Spleen (tissue), 11 donors: ENCODE measurements around the gene RNASE11. TPM values are rescaled to one million over a fixed set of nuclear protein-coding genes. Genes with fewer than 3 reads are reported as not detected.
A peak's percentile ranks its signal among the peaks of the same experiment; 100 is the strongest.

Source experiments
- DNase-seq: peaks from one replicate; pipeline ENCODE4 v3.0.0-alpha.2; 2020
- H3K27ac ChIP-seq, 8 donors: fragments of 200-600 bp; sonication (generic) in 7 of 8; 1 replicate in 4 of 8; 2 replicates in 4 of 8; pipeline versions ENCODE4 v1.5.0 to v1.8.0; 2016 to 2021; ENCODE audit warnings: inconsistent platforms in 4 of 8, mild to moderate bottlenecking in 4 of 8, moderate library complexity in 1 of 8
- H3K27me3 ChIP-seq, 7 donors: fragments of 200-600 bp; sonication (generic) in 6 of 7; replicated peaks in 1 of 7; 1 replicate in 4 of 7; 2 replicates in 3 of 7; pipeline versions ENCODE4 v1.5.0 to v1.8.0; 2016 to 2021; ENCODE audit warnings: inconsistent platforms in 3 of 7, mild to moderate bottlenecking in 1 of 7
- H3K36me3 ChIP-seq, 6 donors: fragments of 200-600 bp; sonication (generic) in 5 of 6; 1 replicate in 4 of 6; 2 replicates in 2 of 6; pipeline versions ENCODE4 v1.5.0 to v1.8.0; 2016 to 2021; ENCODE audit warnings: inconsistent platforms in 2 of 6
- H3K4me1 ChIP-seq, 6 donors: fragments of 200-600 bp; sonication (generic) in 5 of 6; 1 replicate in 3 of 6; 2 replicates in 3 of 6; pipeline versions ENCODE4 v1.5.0 to v1.8.0; 2016 to 2021; ENCODE audit warnings: inconsistent platforms in 3 of 6
- H3K4me3 ChIP-seq, 8 donors: fragments of 200-600 bp; sonication (generic) in 7 of 8; 1 replicate in 4 of 8; 2 replicates in 4 of 8; pipeline versions ENCODE4 v1.5.0 to v1.8.0; 2016 to 2021; ENCODE audit warnings: inconsistent platforms in 4 of 8, mild to moderate bottlenecking in 4 of 8, moderate library complexity in 2 of 8
- H3K9me3 ChIP-seq, 8 donors: fragments of 200-600 bp; sonication (generic) in 7 of 8; 1 replicate in 4 of 8; 2 replicates in 4 of 8; pipeline versions ENCODE4 v1.5.0 to v1.8.0; 2016 to 2021; ENCODE audit warnings: inconsistent platforms in 4 of 8
- CTCF ChIP-seq, 11 experiments: fragments of 200-600 bp in 7 of 11; fragments of 450-650 bp in 4 of 11; sonication (generic) in 4 of 11; IDR thresholded peaks in 8 of 11; conservative IDR thresholded peaks in 3 of 11; 1 replicate in 7 of 11; 2 replicates in 4 of 11; pipeline versions ENCODE4 v1.4.0 to v1.8.0; 2016 to 2021; ENCODE audit warnings: antibody characterized with exemption in 11 of 11, inconsistent platforms in 4 of 11, mild to moderate bottlenecking in 1 of 11
- POLR2A ChIP-seq, 3 donors: fragments of 450-650 bp; IDR thresholded peaks; one replicate each; pipeline ENCODE4 v1.5.1; 2017; ENCODE audit warnings: antibody characterized with exemption in 3 of 3, mild to moderate bottlenecking in 1 of 3
- POLR2AphosphoS5 ChIP-seq, 3 donors: sonication (generic); formaldehyde crosslinking; IDR thresholded peaks; one replicate each; pipeline ENCODE4 v1.5.1; 2017; ENCODE audit warnings: antibody characterized with exemption in 3 of 3
- WGBS, 5 donors: extraction: QIAGEN DNeasy Blood & Tissue Kit in 3 of 5; methylation state at CpG; one replicate each; pipeline versions ENCODE4 v1.1.5 to v1.1.7; 2013 to 2018; 5-methylcytosine and 5-hydroxymethylcytosine counted together
- intact Hi-C: fragments of 100-400 bp; cut with DNase I; formaldehyde crosslinking; loops from one replicate; pipeline ENCODE4 v1.15.0; 2023; ENCODE audit warnings: low total_unique reads
- polyA plus RNA-seq, 3 donors: library from polyadenylated mRNA; stranded (reverse); fragments of 200-250 nt; gene quantifications; one replicate each; pipeline ENCODE4 v1.2.1, GENCODE V29; 2013
- total RNA-seq, 7 donors: library from RNA; depleted of rRNA in 3 of 7; stranded (reverse); fragments of >200 nt in 3 of 7; fragmentation: NEBNext Ultra II Directional in 4 of 7; extraction: Animal tissue kit (Norgen Biotek cat#: 25700) in 4 of 7; gene quantifications; one replicate each; pipeline versions ENCODE4 v1.1.0 to v1.2.1, GENCODE V29; 2016 to 2021
- donor health status: healthy with polysubstance abuse.
- donor health status: DM: no; HTN: no; CAD: no; lungs with moderate emphysema.
- donor health status: DM: no; HTN: no; CAD: no.
- donor health status: Bipolar disorder and iron deficiency.
- donor health status: healthy.
- donor health status: DM: no; HTN: no; CAD: no.
- donor health status: DM: yes; HTN: yes; CAD: no.

The RNASE11 gene
- total and polyA plus RNA-seq, 10 donors = not detected

- Histone ChIP-seq H3K27ac (no peak overlapping the region), H3K4me3 (peak overlapping the region in 7 of 8 donors; percentile 17 to 65 (median 29)), H3K9me3 (no peaks in the 10 kb centered on the region), H3K36me3 (no peaks in the 10 kb centered on the region), H3K27me3 (peaks cover 0 to 85% (median 15%) of the 10 kb centered on the region in 7 donors), H3K4me1 (peaks cover 11 to 64% (median 35%) of the 10 kb centered on the region in 6 donors)
- 0 to 3% (median 2%) methylated on average over 16 to 18 of the region's 18 CpGs for WGBS, 5 donors
- DNase-seq = peak; percentile 80
- TF ChIP-seq CTCF (IDR thresholded peaks at IDR 0.05 in 8 of 11, conservative IDR thresholded peaks at IDR 0.05 in 3 of 11) = no peak
- no peak for TF ChIP-seq POLR2AphosphoS5 (IDR thresholded peaks at IDR 0.05)
- TF ChIP-seq POLR2A (IDR thresholded peaks at IDR 0.05) = no peak
- intact Hi-C loops = no loop called here
Observed at GRCh38 chr14:20631880-20632389, 44.1 kb upstream of the RNASE11 start.

- peak; percentile 48 for DNase-seq
- Histone ChIP-seq H3K36me3 (no peaks in the 10 kb centered on the region), H3K9me3 (no peaks in the 10 kb centered on the region), H3K4me3 (peak overlapping the region; percentile 13 to 65 (median 28)), H3K27ac (peak overlapping the region in 4 of 8 donors; percentile 13 to 58 (median 42)), H3K27me3 (peaks cover 0 to 85% (median 15%) of the 10 kb centered on the region in 7 donors), H3K4me1 (peaks cover 11 to 71% (median 40%) of the 10 kb centered on the region in 6 donors)
- TF ChIP-seq POLR2AphosphoS5 (IDR thresholded peaks at IDR 0.05) = no peak
- no peak for TF ChIP-seq POLR2A (IDR thresholded peaks at IDR 0.05)
- TF ChIP-seq CTCF (IDR thresholded peaks at IDR 0.05 in 8 of 11, conservative IDR thresholded peaks at IDR 0.05 in 3 of 11) = no peak
- intact Hi-C loops = no loop called here
- 1 to 2% (median 2%) methylated on average over 19 of the region's 19 CpGs for WGBS, 5 donors
Observed at GRCh38 chr14:20631023-20631879, 43.5 kb upstream of the RNASE11 start.

GRCh38 chr14:20630340-20631022 lies 42.7 kb upstream of the RNASE11 start:
- H3K27me3 ChIP-seq = peaks cover 0 to 85% (median 15%) of the 10 kb centered on the region in 7 donors
- peaks cover 11 to 78% (median 47%) of the 10 kb centered on the region in 6 donors for H3K4me1 ChIP-seq
- intact Hi-C loops = no loop called here
- no peaks in the 10 kb centered on the region for H3K36me3 ChIP-seq
- peak; percentile 53 for DNase-seq
- H3K4me3 ChIP-seq = peak overlapping the region; percentile 2 to 65 (median 28)
- peak overlapping the region in 4 of 8 donors; percentile 13 to 58 (median 42) for H3K27ac ChIP-seq
- H3K9me3 ChIP-seq = no peaks in the 10 kb centered on the region
- WGBS, 5 donors = 3 to 7% (median 3%) methylated on average over 23 of the region's 23 CpGs
- TF ChIP-seq POLR2AphosphoS5 (IDR thresholded peaks at IDR 0.05) (no peak), CTCF (IDR thresholded peaks at IDR 0.05 in 8 of 11, conservative IDR thresholded peaks at IDR 0.05 in 3 of 11) (no peak), POLR2A (IDR thresholded peaks at IDR 0.05) (no peak)
